SK-N-MC (cell line): ENCODE data around the gene RBMS3.
A peak's percentile ranks its signal among the peaks of the same experiment; 100 is the strongest.

Experiments
- DNase-seq: peaks from one replicate; pipeline ENCODE4 v3.0.0-alpha.2; 2011; ENCODE audit warnings: low read depth, low spot score
- H3K27ac ChIP-seq: fragments of 200-600 bp; sonication (generic); 2 replicates; pipeline ENCODE4 v1.5.1; 2016; ENCODE audit warnings: mixed run types
- H3K36me3 ChIP-seq: fragments of 200-600 bp; sonication (generic); 2 replicates; pipeline ENCODE4 v1.6.1; 2017; ENCODE audit warnings: antibody characterized with exemption, low read length, mixed read lengths; ENCODE audit not compliant: insufficient read depth
- H3K4me3 ChIP-seq: fragments of 200-600 bp; sonication (generic); 2 replicates; pipeline ENCODE4 v1.5.1; 2016
- H3K9ac ChIP-seq: fragments of 200-600 bp; sonication (generic); 2 replicates; pipeline ENCODE4 v1.8.0; 2017; ENCODE audit warnings: mixed run types, mixed read lengths; ENCODE audit not compliant: insufficient read length
- H3K9me3 ChIP-seq: fragments of 200-600 bp; sonication (generic); 2 replicates; pipeline ENCODE4 v1.6.1; 2017; ENCODE audit warnings: low read depth, mild to moderate bottlenecking, antibody characterized with exemption, low read length, moderate library complexity, mixed read lengths
- EZH2 ChIP-seq: fragments of 200-600 bp; sonication (generic); IDR thresholded peaks from one replicate; pipeline ENCODE4 v1.6.1; 2017; ENCODE audit warnings: antibody characterized with exemption
- FOXP2 ChIP-seq: optimal IDR thresholded peaks from 2 replicates; pipeline ENCODE3; 2011; ENCODE audit warnings: mild to moderate bottlenecking, moderate library complexity; ENCODE audit not compliant: insufficient read depth; ENCODE audit errors: extremely low read length, control extremely low read depth
- POLR2AphosphoS5 ChIP-seq: IDR thresholded peaks from 2 replicates; pipeline ENCODE4 v1.6.1; 2012; ENCODE audit warnings: mild to moderate bottlenecking, low read depth, low read length, borderline replicate concordance

Gene RBMS3

GRCh38 chr3:29503314-29503713 lies 222.4 kb downstream of the RBMS3 start:
- no peak for TF ChIP-seq EZH2
- no peak for TF ChIP-seq POLR2AphosphoS5
- no peak for TF ChIP-seq FOXP2

GRCh38 chr3:29503958-29504357 lies 223.1 kb downstream of the RBMS3 start:
- Histone ChIP-seq H3K9ac (no peak overlapping the region), H3K9me3 (no peaks in the 10 kb centered on the region), H3K27ac (no peak overlapping the region), H3K36me3 (no peaks in the 10 kb centered on the region), H3K4me3 (no peak overlapping the region)
- DNase-seq, result no peak
- TF ChIP-seq POLR2AphosphoS5 (no peak), EZH2 (no peak), FOXP2 (no peak)

More at GRCh38 chr3:29503314-29503713, 222.4 kb downstream of the RBMS3 start:
- no peak overlapping the region for H3K27ac ChIP-seq
- no peaks in the 10 kb centered on the region for H3K36me3 ChIP-seq
- no peaks in the 10 kb centered on the region for H3K9me3 ChIP-seq
- no peak for DNase-seq
- no peak overlapping the region for H3K4me3 ChIP-seq
- no peak overlapping the region for H3K9ac ChIP-seq

- Histone ChIP-seq H3K9ac (no peak overlapping the region), H3K9me3 (no peaks in the 10 kb centered on the region), H3K36me3 (no peaks in the 10 kb centered on the region), H3K4me3 (no peak overlapping the region), H3K27ac (no peak overlapping the region)
- no peak for DNase-seq
- TF ChIP-seq EZH2 (no peak), FOXP2 (no peak), POLR2AphosphoS5 (no peak)
Measured at GRCh38 chr3:29506502-29506901, 225.6 kb downstream of the RBMS3 start.

- DNase-seq, result no peak
- Histone ChIP-seq H3K9me3 (no peaks in the 10 kb centered on the region), H3K4me3 (peak overlapping the region; percentile 33; the same call in 1 of the 2 replicates), H3K9ac (no peak overlapping the region), H3K36me3 (no peaks in the 10 kb centered on the region), H3K27ac (peak overlapping the region; percentile 90)
- TF ChIP-seq POLR2AphosphoS5 (no peak), EZH2 (no peak), FOXP2 (no peak)
Measured at GRCh38 chr3:29511701-29512100, 230.8 kb downstream of the RBMS3 start.

GRCh38 chr3:29512641-29513040 lies 231.8 kb downstream of the RBMS3 start:
- no peak for DNase-seq
- H3K4me3 ChIP-seq, result peak overlapping the region; percentile 49
- H3K9ac ChIP-seq, result no peak overlapping the region
- no peak for TF ChIP-seq EZH2
- TF ChIP-seq POLR2AphosphoS5, result no peak
- TF ChIP-seq FOXP2, result no peak
- H3K27ac ChIP-seq, result peak overlapping the region; percentile 64; the same call in 1 of the 2 replicates
- no peaks in the 10 kb centered on the region for H3K9me3 ChIP-seq
- no peaks in the 10 kb centered on the region for H3K36me3 ChIP-seq

GRCh38 chr3:29513236-29513635 lies 232.4 kb downstream of the RBMS3 start:
- Histone ChIP-seq H3K9ac (no peak overlapping the region), H3K36me3 (no peaks in the 10 kb centered on the region), H3K27ac (peak overlapping the region; percentile 64; the same call in 1 of the 2 replicates), H3K9me3 (no peaks in the 10 kb centered on the region), H3K4me3 (peak overlapping the region; percentile 49)
- TF ChIP-seq POLR2AphosphoS5 (no peak), FOXP2 (no peak), EZH2 (no peak)
- no peak for DNase-seq

GRCh38 chr3:29514170-29514569 lies 233.3 kb downstream of the RBMS3 start:
- H3K27ac ChIP-seq, result no peak overlapping the region
- no peaks in the 10 kb centered on the region for H3K9me3 ChIP-seq
- no peak for DNase-seq
- no peak overlapping the region for H3K9ac ChIP-seq
- no peak overlapping the region for H3K4me3 ChIP-seq
- no peak for TF ChIP-seq POLR2AphosphoS5
- TF ChIP-seq FOXP2, result no peak
- TF ChIP-seq EZH2, result no peak
- no peaks in the 10 kb centered on the region for H3K36me3 ChIP-seq

- no peak for TF ChIP-seq POLR2AphosphoS5
- TF ChIP-seq FOXP2, result no peak
- no peak for TF ChIP-seq EZH2
- H3K36me3 ChIP-seq, result no peaks in the 10 kb centered on the region
- no peaks in the 10 kb centered on the region for H3K9me3 ChIP-seq
- H3K9ac ChIP-seq, result no peak overlapping the region
- no peak overlapping the region for H3K27ac ChIP-seq
- no peak overlapping the region for H3K4me3 ChIP-seq
- DNase-seq, result no peak
Measured at GRCh38 chr3:29514912-29515311, 234.0 kb downstream of the RBMS3 start.

GRCh38 chr3:29515451-29515850 lies 234.6 kb downstream of the RBMS3 start:
- DNase-seq, result no peak
- Histone ChIP-seq H3K9ac (no peak overlapping the region), H3K36me3 (no peaks in the 10 kb centered on the region), H3K9me3 (no peaks in the 10 kb centered on the region), H3K27ac (no peak overlapping the region), H3K4me3 (no peak overlapping the region)
- TF ChIP-seq EZH2 (no peak), FOXP2 (no peak), POLR2AphosphoS5 (no peak)
